GM08714 (cell line): Measurements from ENCODE around the gene CADM2.

Experiments
- H3K4me3 ChIP-seq: fragments of 200-500 bp; sonication (Bioruptor generic); 2 replicates; pipeline ENCODE4 v1.5.1; 2014; ENCODE audit warnings: mild to moderate bottlenecking, low read length, inconsistent platforms
- ZNF274 ChIP-seq: IDR thresholded peaks from 2 replicates; pipeline ENCODE4 v1.6.1; 2012; ENCODE audit warnings: mild to moderate bottlenecking, low read depth, low read length

The CADM2 gene

GRCh38 chr3:85576697-85577200, 618.0 kb downstream of the CADM2 start:
- TF ChIP-seq ZNF274, result no peak
- H3K4me3 ChIP-seq, result no peak overlapping the region

GRCh38 chr3:85584779-85585356, 626.1 kb downstream of the CADM2 start:
- no peak for TF ChIP-seq ZNF274

GRCh38 chr3:85586018-85586417, 627.2 kb downstream of the CADM2 start:
- H3K4me3 ChIP-seq, result no peak overlapping the region
- TF ChIP-seq ZNF274, result no peak

More at GRCh38 chr3:85584779-85585356, 626.1 kb downstream of the CADM2 start:
- H3K4me3 ChIP-seq, result no peak overlapping the region

- no peak for TF ChIP-seq ZNF274
- H3K4me3 ChIP-seq, result no peak overlapping the region
Measured at GRCh38 chr3:85589145-85589544, 630.4 kb downstream of the CADM2 start.

GRCh38 chr3:85591451-85591850, 632.7 kb downstream of the CADM2 start:
- no peak overlapping the region for H3K4me3 ChIP-seq
- TF ChIP-seq ZNF274, result no peak

GRCh38 chr3:85592256-85592655, 633.5 kb downstream of the CADM2 start:
- no peak overlapping the region for H3K4me3 ChIP-seq
- no peak for TF ChIP-seq ZNF274

GRCh38 chr3:85594676-85595075, 635.9 kb downstream of the CADM2 start:
- H3K4me3 ChIP-seq, result no peak overlapping the region
- TF ChIP-seq ZNF274, result no peak

GRCh38 chr3:85603378-85603777, 644.6 kb downstream of the CADM2 start:
- no peak overlapping the region for H3K4me3 ChIP-seq
- no peak for TF ChIP-seq ZNF274

- no peak for TF ChIP-seq ZNF274
Measured at GRCh38 chr3:85604641-85605040, 645.9 kb downstream of the CADM2 start.

GRCh38 chr3:85605066-85605465, 646.3 kb downstream of the CADM2 start:
- TF ChIP-seq ZNF274, result no peak

More at GRCh38 chr3:85604641-85605040, 645.9 kb downstream of the CADM2 start:
- H3K4me3 ChIP-seq, result no peak overlapping the region

GRCh38 chr3:85626662-85627061, 667.9 kb downstream of the CADM2 start:
- TF ChIP-seq ZNF274, result no peak
- H3K4me3 ChIP-seq, result no peak overlapping the region

More at GRCh38 chr3:85605066-85605465, 646.3 kb downstream of the CADM2 start:
- H3K4me3 ChIP-seq, result no peak overlapping the region

GRCh38 chr3:85627932-85628331, 669.1 kb downstream of the CADM2 start:
- no peak for TF ChIP-seq ZNF274
- no peak overlapping the region for H3K4me3 ChIP-seq

- no peak overlapping the region for H3K4me3 ChIP-seq
- TF ChIP-seq ZNF274, result no peak
Measured at GRCh38 chr3:85631070-85631469, 672.3 kb downstream of the CADM2 start.

- no peak for TF ChIP-seq ZNF274
- no peak overlapping the region for H3K4me3 ChIP-seq
Measured at GRCh38 chr3:85632921-85633320, 674.1 kb downstream of the CADM2 start.

GRCh38 chr3:85652360-85652759, 693.6 kb downstream of the CADM2 start:
- H3K4me3 ChIP-seq, result no peak overlapping the region
- no peak for TF ChIP-seq ZNF274

- no peak overlapping the region for H3K4me3 ChIP-seq
- TF ChIP-seq ZNF274, result no peak
Measured at GRCh38 chr3:85660451-85660850, 701.7 kb downstream of the CADM2 start.
